HCT116 (cell line): Measurements from ENCODE around the gene CTXN3. TPM values are rescaled to one million over a fixed set of nuclear protein-coding genes. Genes with fewer than 3 reads are reported as not detected.
A peak's percentile ranks its signal among the peaks of the same experiment; 100 is the strongest.

Source experiments
- ATAC-seq: fragments of 200-7000 bp; cut with Tn5 transposase; 2 replicates; pipeline ENCODE4 v1.9.1; 2020; ENCODE audit warnings: mild to moderate bottlenecking, moderate library complexity
- BruUV-seq: library from RNA; stranded (reverse); fragments of 400-500 nt; replicated peaks from 2 replicates; lab custom pipeline; 2021; lab: Mats Ljungman, UMichigan
- CTCF ChIA-PET: fragments of 300-600 bp; sonication (Branson Sonifier 250); formaldehyde crosslinking; loops from one replicate; lab custom pipeline; 2021; ENCODE audit warnings: antibody characterized with exemption; lab: Charles Lee
- POLR2A ChIA-PET: fragments of 300-600, 350-600 bp; sonication (Branson Sonifier 250); formaldehyde crosslinking; loops from one replicate; lab custom pipeline; 2021; ENCODE audit warnings: antibody characterized with exemption; lab: Charles Lee
- RAD21 ChIA-PET, 2 experiments: fragments of 300-600 bp; sonication (Branson Sonifier 250); formaldehyde crosslinking; loops; one replicate each; lab custom pipeline; 2023; ENCODE audit warnings: low total read pairs in 2 of 2; ENCODE audit not compliant: uncharacterized antibody in 2 of 2, unreplicated experiment in 2 of 2, low non-redundant PET in 1 of 2; lab: Charles Lee
- DNase-seq: peaks from one replicate; pipeline ENCODE4 v3.0.0-alpha.2; 2010; ENCODE audit warnings: low read depth, low spot score
- H2AFZ ChIP-seq: fragments of 200-600 bp; shearing (Covaris generic), sonication (generic); 2 replicates; pipeline ENCODE4 v1.6.1; 2017; ENCODE audit warnings: low read depth, mixed run types, mixed read lengths, antibody characterized with exemption, low read length; ENCODE audit not compliant: poor library complexity, severe bottlenecking
- H3K27ac ChIP-seq: 2 replicates; pipeline ENCODE4 v1.5.1; 2012; ENCODE audit warnings: low read depth, low read length
- H3K27me3 ChIP-seq: fragments of 200-600 bp; sonication (generic); 2 replicates; pipeline ENCODE4 v1.6.1; 2016; ENCODE audit warnings: mixed run types, low read length, mixed read lengths; ENCODE audit not compliant: insufficient read depth
- H3K36me3 ChIP-seq, 2 experiments: fragments of 200-500 bp in 1 of 2; fragments of 200-600 bp in 1 of 2; sonication (Bioruptor generic) in 1 of 2; sonication (generic) in 1 of 2; 2 replicates each; pipeline versions ENCODE4 v1.5.1 to v1.6.1; 2014 to 2016; ENCODE audit warnings: low read length in 2 of 2, inconsistent platforms in 1 of 2, mixed read lengths in 1 of 2, mixed run types in 1 of 2; ENCODE audit not compliant: insufficient read depth in 2 of 2, control insufficient read depth in 1 of 2
- H3K4me1 ChIP-seq, 2 experiments: fragments of 200-600 bp in 1 of 2; sonication (generic) in 1 of 2; 2 replicates each; pipeline versions ENCODE4 v1.5.1 to v1.6.1; 2012 to 2017; ENCODE audit warnings: low read length in 2 of 2, inconsistent platforms in 1 of 2, mild to moderate bottlenecking in 1 of 2, mixed read lengths in 1 of 2, mixed run types in 1 of 2, moderate library complexity in 1 of 2; ENCODE audit not compliant: insufficient read depth in 2 of 2, control insufficient read depth in 1 of 2
- H3K4me2 ChIP-seq: fragments of 200-600 bp; sonication (generic); 2 replicates; pipeline ENCODE4 v1.6.1; 2017; ENCODE audit warnings: mixed run types, low read length, mixed read lengths
- H3K4me3 ChIP-seq, 2 experiments: fragments of 200-600 bp in 1 of 2; sonication (generic) in 1 of 2; replicated peaks in 1 of 2; 2 replicates each; pipeline ENCODE4 v1.5.1; 2011 to 2016; ENCODE audit warnings: low read length in 2 of 2, control low read depth in 1 of 2, low read depth in 1 of 2, mild to moderate bottlenecking in 1 of 2, mixed read lengths in 1 of 2, mixed run types in 1 of 2
- H3K79me2 ChIP-seq: fragments of 200-600 bp; sonication (generic); 2 replicates; pipeline ENCODE4 v1.6.1; 2017; ENCODE audit warnings: mild to moderate bottlenecking, mixed run types, low read length, moderate library complexity, mixed read lengths; ENCODE audit not compliant: insufficient read depth
- H3K9ac ChIP-seq: fragments of 200-600 bp; sonication (generic); 2 replicates; pipeline ENCODE4 v1.6.1; 2016; ENCODE audit warnings: low read length, mixed read lengths
- H3K9me2 ChIP-seq: fragments of 200-600 bp; sonication (generic), shearing (Covaris generic); 2 replicates; pipeline ENCODE4 v1.6.1; 2017; ENCODE audit warnings: mixed run types, mild to moderate bottlenecking, moderate library complexity; ENCODE audit not compliant: insufficient read depth
- H3K9me3 ChIP-seq, 2 experiments: fragments of 200-500 bp in 1 of 2; fragments of 200-600 bp in 1 of 2; sonication (Bioruptor generic) in 1 of 2; sonication (generic) in 1 of 2; 2 replicates each; pipeline ENCODE4 v1.6.1; 2014 to 2017; ENCODE audit warnings: low read length in 2 of 2, mixed read lengths in 2 of 2, inconsistent platforms in 1 of 2, low read depth in 1 of 2, mild to moderate bottlenecking in 1 of 2, mixed run types in 1 of 2, moderate library complexity in 1 of 2; ENCODE audit not compliant: control insufficient read depth in 1 of 2, insufficient read depth in 1 of 2
- H4K20me1 ChIP-seq: fragments of 200-600 bp; sonication (generic), shearing (Covaris generic); 2 replicates; pipeline ENCODE4 v1.6.1; 2017; ENCODE audit warnings: mixed run types, mild to moderate bottlenecking, moderate library complexity; ENCODE audit not compliant: insufficient read depth
- ATF3 ChIP-seq: IDR thresholded peaks from 2 replicates; pipeline ENCODE4 v1.6.1; 2012
- CEBPB ChIP-seq: IDR thresholded peaks from 2 replicates; pipeline ENCODE4 v1.6.1; 2012; ENCODE audit warnings: low read depth
- CTCF ChIP-seq, 3 experiments: fragments of 200-600 bp in 1 of 3; sonication (generic) in 1 of 3; IDR thresholded peaks in 2 of 3; conservative IDR thresholded peaks in 1 of 3; 2 replicates each; pipeline ENCODE4 v1.5.1; 2012 to 2017; ENCODE audit warnings: low read depth in 2 of 3, low read length in 2 of 3, antibody characterized with exemption in 1 of 3, borderline replicate concordance in 1 of 3, control low read depth in 1 of 3, mild to moderate bottlenecking in 1 of 3, mixed read lengths in 1 of 3, mixed run types in 1 of 3, moderate library complexity in 1 of 3; ENCODE audit not compliant: insufficient read depth in 1 of 3
- EGR1 ChIP-seq: IDR thresholded peaks from 2 replicates; pipeline ENCODE4 v1.6.1; 2012; ENCODE audit warnings: low read depth
- FOSL1 ChIP-seq: IDR thresholded peaks from 2 replicates; pipeline ENCODE4 v1.6.1; 2012; ENCODE audit warnings: low read depth
- MAX ChIP-seq: IDR thresholded peaks from 2 replicates; pipeline ENCODE4 v1.6.1; 2012
- POLR2AphosphoS5 ChIP-seq: IDR thresholded peaks from 2 replicates; pipeline ENCODE4 v1.6.1; 2011; ENCODE audit warnings: mild to moderate bottlenecking, low read depth, low read length, moderate library complexity
- SP1 ChIP-seq: IDR thresholded peaks from 2 replicates; pipeline ENCODE4 v1.6.1; 2012; ENCODE audit warnings: low read depth
- SRF ChIP-seq: IDR thresholded peaks from 2 replicates; pipeline ENCODE4 v1.6.1; 2012; ENCODE audit warnings: low read depth
- TCF7L2 ChIP-seq: IDR thresholded peaks from 2 replicates; pipeline ENCODE4 v1.7.0; 2011; ENCODE audit warnings: borderline replicate concordance, inconsistent platforms; ENCODE audit not compliant: insufficient read depth, insufficient read length; ENCODE audit errors: extremely low read depth
- YY1 ChIP-seq: IDR thresholded peaks from 2 replicates; pipeline ENCODE4 v1.6.1; 2011; ENCODE audit warnings: low read length, low read depth, moderate library complexity, mild to moderate bottlenecking; ENCODE audit not compliant: insufficient replicate concordance; ENCODE audit errors: extremely low read depth
- ZFX ChIP-seq: fragments of 450-650 bp; IDR thresholded peaks from 2 replicates; pipeline ENCODE4 v1.6.1; 2017
- ZNF274 ChIP-seq: fragments of 200-500 bp; sonication (Bioruptor generic); IDR thresholded peaks from 2 replicates; pipeline ENCODE4 v1.6.1; 2014; ENCODE audit warnings: mild to moderate bottlenecking, low read depth, low read length, inconsistent platforms
- intact Hi-C: fragments of 100-400 bp; cut with micrococcal nuclease; formaldehyde crosslinking; loops from 2 replicates; pipeline ENCODE4 v1.10.0; 2022
- total RNA-seq: library from RNA; stranded (reverse); gene quantifications from one replicate; pipeline ENCODE4 v1.2.1, GENCODE V29; 2021; ENCODE audit not compliant: unreplicated experiment

Gene CTXN3
- total RNA-seq, 1 experiment from 2014 or later = not detected

GRCh38 chr5:127601601-127602000 lies 47.3 kb upstream of the CTXN3 start (continued):
- no peak for TF ChIP-seq MAX
- no peak for TF ChIP-seq FOSL1
- TF ChIP-seq ZNF274 = no peak
- no peak for TF ChIP-seq POLR2AphosphoS5
- TF ChIP-seq ZFX = no peak
- TF ChIP-seq SRF = no peak
- no peak for TF ChIP-seq EGR1
- TF ChIP-seq CEBPB = no peak
- TF ChIP-seq TCF7L2 = no peak
- TF ChIP-seq YY1 = no peak
- TF ChIP-seq ATF3 = no peak
- TF ChIP-seq SP1 = no peak
- TF ChIP-seq, all 23 proteins: peak for 0

GRCh38 chr5:127602481-127602880 lies 46.4 kb upstream of the CTXN3 start:
- no peaks in the 10 kb centered on the region for H3K9me3 ChIP-seq
- H4K20me1 ChIP-seq = no peaks in the 10 kb centered on the region
- H3K9me2 ChIP-seq = no peaks in the 10 kb centered on the region
- DNase-seq (no peak), ATAC-seq (peak; percentile 71)
- TF ChIP-seq FOSL1 = no peak
- TF ChIP-seq CTCF (IDR thresholded peaks at IDR 0.05 in 2 of 3, conservative IDR thresholded peaks at IDR 0.05 in 1 of 3; ENCODE audit: borderline replicate concordance in 1 of 3, insufficient read depth in 1 of 3, low read depth in 2 of 3, low read length in 2 of 3) = peak in 1 of 3 experiments; percentile 8; a peak in 1 of 6 replicates
- no peak overlapping the region for H2AFZ ChIP-seq
- H3K4me3 ChIP-seq = no peak overlapping the region
- H3K9ac ChIP-seq = no peak overlapping the region
- ChIA-PET RAD21 (no interaction called here), POLR2A (no interaction called here), CTCF (no interaction called here)
- H3K27ac ChIP-seq = no peak overlapping the region
- H3K27me3 ChIP-seq = no peaks in the 10 kb centered on the region
- H3K4me1 ChIP-seq = no peaks in the 10 kb centered on the region
- no peak overlapping the region for H3K4me2 ChIP-seq
- H3K36me3 ChIP-seq = no peaks in the 10 kb centered on the region
- no peaks in the 10 kb centered on the region for H3K79me2 ChIP-seq
- no TSS peak for BruUV-seq
- intact Hi-C loops = no loop called here
